ENCODE results near the gene VAMP8.
"Not testable (repeated sequence)": the region's sequence is repeated elsewhere in the genome, so short reads cannot be mapped to it uniquely, and the experiment has no call there.

Gene VAMP8

DNA sequence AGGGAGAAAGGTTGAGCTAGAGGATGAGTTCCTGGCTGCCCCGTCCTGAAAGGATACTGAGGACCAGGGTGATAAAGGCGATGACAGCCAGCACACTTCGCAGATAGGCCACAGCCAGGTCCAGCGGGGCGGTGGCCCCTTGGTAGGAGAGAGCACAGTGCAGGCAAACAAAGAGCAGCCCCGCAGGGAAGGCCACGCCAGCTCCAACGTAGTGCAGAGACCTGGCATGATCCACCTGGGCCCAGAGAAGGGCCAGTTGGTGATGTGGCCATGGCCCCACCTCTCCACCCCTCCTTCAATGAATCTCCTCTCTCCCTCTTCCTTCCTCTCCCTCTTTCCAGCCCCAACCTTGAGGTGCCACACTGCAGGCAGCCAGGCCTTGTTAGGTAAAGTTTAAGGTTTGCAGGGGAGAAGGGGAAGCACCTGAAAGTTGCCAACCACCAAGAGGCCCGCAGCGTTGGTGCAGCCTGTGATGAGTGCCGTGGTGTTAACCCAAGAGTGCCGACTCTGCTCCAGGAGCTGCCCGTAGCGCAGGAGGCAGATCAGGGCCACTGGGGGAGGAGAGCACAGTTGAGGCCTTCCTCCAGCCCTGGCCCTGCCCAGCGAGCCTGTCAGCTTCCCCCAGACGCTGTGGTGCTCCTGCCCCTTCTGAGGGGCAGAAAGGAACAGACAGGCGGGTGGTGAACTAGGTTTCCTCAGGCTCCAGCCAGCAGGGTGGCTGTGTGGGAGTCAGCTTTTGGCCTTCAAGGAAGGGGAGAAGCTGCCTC lies 22.3 kb downstream of the VAMP8 start:
- no peak for DNase-seq

DNA sequence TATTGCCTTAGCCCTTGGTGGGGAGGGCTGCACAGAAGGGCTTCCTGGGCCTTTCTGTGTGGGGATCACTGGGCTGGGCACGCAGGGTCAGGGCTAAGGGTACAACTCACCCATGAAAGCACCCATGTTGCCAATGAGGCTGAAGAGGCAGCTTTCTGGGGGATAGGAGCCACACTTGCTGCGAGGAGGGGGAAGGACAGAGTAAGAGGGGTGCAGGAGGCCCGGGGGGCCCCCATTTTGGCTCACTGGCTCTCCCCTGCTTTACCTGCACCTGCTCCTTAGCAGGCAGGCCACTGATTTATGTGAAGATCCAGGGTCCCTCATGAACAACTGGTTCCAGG lies 22.8 kb downstream of the VAMP8 start:
- DNase-seq, result no peak

DNA sequence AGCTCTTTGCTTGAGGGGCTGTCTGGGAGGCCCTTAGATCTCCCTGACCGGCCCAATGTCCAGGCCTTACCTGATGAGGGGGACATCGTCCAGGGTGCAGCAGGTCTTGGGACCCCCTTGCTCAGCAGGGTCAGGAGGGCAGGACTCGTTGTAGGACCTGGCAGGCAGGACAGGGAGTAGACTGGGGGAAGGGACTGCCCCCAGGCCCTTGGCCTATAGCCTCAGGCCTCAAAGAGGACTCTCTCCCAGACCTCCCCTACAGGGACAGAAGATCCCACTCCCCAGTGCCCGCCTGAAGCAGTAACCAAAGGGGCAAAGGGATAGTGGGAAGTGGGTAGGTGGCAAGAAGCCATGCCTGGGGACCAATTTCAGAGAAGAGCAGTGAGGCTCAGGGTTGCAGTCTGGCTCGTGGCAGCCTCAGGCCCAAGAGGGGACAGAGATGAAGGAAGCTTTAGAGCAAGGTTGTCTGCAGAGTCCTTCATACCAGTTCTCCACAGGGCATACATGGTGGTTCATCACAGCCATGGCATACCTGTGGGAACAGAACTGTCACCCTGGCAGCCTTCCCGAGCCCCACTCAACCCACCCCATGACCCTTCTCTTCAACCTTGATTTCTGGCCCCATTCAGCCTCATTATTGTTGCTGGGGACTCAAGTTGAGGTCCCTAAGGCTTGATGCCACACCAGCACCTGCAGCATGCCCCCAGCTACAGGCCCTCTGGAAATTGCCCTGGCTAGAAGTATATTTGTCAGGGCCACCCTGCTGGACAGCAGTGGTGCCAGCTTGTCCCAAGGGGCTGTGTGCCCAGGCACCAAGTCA lies 23.8 kb downstream of the VAMP8 start:
- no peak for DNase-seq

DNA sequence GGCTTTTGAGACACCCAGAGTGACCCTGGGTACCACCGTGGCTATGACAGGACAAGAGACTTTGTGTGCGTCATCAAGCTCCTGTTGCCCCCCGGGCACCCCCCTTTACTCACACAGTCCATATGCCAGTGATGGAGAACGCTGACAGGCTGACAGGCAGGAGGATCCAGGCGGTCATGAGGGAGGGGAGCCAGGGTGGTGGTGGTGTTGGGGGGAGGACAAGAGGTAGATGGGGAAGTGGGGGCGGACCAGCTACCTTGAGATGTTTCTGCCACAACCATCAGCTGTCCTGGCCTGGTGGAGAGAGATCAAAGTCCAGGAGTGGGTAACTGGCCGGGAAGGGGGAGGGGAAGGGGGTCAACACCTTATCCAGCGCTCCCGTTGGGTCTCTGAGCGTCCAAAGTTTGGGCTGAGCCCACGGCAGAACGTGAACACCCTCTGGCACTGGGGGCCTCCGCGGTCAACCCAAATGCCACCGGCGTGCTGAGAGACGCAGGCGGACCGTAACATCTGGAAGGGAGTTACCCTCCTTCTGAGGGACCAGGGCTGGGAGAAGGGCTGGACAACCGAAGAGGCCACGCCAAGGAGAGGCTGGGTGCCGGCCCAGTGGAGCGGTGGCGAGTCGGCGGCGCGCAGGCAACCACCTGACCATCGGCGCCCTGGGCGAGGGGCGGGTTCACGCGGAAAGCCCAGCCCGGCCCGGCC lies 24.5 kb downstream of the VAMP8 start:
- DNase-seq, result no peak

DNA sequence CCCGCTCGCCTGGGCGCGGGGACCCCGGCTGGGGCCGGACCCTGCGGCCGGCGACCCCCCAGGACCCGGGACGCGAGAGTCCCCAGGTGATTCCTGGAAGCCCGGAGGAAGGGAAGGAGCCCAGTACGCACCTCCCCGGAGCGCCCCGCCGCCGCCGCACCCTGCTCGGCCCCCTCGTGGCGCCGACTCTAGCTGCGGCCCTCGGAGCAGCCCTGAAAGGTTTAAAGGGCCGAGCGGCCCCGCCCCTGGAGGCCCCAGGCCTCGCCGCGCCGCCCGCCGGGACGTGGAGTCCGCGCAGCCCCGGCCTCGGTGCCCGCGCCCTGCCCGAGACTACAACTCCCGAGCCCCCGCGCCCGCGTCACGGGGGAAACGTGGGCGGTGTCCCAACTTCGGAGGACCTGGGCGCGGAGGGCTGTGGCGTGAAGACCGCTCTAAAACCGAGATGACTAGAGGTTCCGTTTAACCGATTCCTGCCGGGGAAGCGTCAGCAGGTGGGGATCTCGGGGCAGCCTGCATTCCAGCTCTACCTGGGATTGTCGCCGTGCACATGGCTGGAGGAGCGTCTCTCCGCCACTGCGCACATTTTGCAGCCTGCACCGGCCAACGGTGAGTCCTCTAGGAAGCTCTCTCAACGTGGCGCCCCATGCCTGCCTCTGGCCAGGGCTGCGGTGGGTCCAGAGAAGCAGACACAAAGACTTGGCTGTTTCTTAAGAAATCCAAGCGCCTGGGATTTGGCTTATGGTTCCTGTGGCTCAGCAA lies 25.3 kb downstream of the VAMP8 start, which contains the start of gene TMEM150A:
TMEM150A (minus strand) TSS at position 223 of the 759 bp plus-strand sequence. CDS start 750 bp downstream, outside the sequence.
- peak; percentile 66 to 80 (median 74) for DNase-seq

DNA sequence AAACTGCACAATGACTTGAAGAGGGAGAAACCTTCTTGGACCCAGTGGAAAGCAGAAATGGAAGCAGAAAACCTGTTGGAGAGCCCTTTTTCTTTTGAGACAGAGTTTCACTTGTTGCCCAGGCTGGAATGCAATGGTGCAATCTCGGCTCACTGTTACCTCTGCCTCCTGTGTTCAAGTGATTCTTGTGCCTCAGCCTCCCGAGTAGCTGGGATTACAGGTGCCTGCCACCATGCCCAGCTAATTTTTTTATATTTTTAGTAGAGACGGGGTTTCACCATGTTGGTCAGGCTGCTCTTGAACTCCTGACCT lies 26.7 kb downstream of the VAMP8 start:
- not testable (repeated sequence) for DNase-seq

DNA sequence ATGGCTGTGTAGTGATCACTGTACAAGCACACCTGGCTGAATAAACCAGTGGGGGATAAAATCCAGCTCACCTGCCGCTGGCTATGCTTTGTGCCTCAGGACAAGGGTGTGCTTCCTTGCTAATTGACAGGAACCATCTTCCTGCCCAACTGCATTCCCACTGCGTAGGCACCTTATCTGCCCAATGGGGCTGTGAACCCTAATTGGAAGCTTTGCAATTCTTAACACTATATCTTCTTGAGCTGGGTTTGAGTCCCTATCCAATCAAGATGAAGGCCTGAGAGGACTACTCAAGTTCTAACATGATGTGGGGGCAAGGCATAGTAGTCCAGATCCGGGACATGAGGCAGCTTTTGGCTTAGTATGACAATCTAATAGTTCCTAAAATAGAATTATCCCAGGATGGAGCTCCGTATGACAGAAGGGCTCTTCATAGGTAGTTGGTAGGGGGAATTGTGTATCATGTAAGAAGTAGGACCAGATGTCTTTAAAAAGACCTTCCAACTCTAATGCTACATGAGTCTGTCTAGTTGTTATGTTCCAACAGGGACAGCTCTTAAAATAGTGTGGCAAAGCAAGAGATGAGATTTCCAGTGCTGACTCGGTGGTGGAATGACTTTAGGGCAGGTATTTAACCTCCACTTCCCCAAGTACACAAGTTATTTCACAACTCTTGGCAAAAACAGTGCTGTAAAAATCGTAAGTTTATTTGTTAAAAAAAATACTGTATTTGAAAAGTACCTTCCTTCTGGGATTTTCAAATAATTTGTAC lies 27.4 kb downstream of the VAMP8 start:
- no peak for DNase-seq

DNA sequence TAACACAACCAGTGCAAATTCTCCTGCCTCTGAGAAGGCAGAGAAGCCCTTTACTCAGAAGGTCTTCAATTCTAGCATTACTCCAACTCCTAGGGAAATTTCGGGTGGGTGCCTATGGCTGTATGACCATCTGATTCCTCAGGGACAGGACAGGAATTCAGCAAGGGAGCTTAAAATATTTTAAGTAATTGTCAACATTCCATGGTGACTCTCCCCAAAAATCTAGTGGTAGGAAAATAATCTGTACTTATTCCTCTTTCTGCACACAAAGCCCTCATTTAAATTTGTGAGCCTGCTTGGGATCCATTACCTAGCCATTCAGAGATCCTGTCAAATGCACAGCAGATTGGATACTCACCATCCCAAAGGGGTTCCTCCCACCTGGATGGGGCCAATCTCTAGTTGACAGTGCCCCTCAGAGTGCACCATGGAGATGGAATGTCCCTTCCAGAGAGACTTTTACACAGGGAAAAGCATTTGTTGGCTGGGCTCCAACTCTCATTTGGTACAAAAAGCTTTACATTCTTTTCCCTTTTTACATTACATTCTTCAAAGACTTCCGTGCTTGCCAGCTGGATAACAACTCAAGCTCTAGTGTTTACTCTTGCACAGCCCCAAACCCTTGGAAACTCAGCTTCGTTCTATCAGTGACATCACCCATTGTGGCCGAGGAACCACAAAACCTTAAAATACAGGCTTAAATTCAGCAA lies 28.2 kb downstream of the VAMP8 start:
- DNase-seq, result no peak

DNA sequence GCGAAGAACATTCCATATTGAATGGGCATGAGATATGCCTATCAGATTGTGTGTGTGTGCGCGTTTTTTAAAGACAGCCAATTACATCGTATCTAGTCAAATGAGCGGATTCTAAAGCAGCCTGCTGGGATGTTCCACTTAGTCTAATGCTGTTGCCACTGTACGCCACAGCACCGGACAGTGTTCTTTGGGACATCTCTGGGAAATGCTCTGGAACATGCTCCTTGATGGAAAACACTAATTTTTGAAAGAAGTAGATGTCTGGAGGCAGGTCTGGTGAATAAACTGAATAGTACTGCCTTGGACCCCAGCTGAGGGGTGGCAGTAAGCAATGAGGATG lies 28.7 kb downstream of the VAMP8 start:
- no peak for DNase-seq

DNA sequence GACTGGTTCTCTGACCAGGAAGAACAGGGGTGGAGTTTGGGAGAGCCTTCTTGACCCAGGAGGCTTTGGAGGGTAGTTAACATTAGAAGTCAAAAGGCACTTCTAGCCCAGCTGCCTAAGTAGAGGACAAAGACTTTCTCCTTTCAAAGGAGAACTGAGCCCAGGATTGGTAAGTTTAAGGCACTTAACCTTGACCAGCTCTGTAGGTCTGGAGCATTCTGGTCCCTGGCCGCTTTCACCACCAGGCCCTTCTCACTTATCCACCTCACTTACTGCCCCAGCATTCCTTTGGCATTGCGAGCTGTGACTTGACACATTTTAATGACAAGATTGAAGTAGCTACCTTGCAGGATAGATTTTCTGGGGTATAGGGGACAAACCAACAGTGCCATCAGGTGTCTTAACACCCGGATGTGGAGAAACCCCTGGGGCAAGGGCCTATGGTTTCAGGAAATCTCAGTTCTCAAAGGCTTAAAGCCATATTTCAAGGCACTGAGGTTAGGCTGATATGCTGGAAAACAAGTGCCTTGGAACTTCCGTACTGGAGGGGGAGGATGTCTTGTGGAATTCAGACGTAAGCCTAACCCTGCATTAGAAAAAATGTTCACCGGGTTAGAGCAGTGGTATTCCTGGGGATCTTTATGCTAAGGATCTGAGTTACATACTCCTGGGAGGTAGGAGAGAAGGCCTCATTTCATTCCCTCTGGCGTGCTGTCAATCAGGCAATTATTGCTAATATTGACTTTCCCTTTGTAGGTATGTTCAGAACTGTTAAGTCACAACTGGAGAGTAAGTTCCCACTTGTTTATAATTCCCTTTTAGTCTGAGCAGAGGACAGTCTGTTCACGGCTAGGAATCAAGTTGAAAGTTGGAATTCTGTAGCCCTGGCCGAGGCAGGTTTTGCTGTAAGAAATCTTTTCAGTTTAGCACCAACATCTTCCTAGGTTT lies 30.2 kb downstream of the VAMP8 start:
- DNase-seq, result no peak

DNA sequence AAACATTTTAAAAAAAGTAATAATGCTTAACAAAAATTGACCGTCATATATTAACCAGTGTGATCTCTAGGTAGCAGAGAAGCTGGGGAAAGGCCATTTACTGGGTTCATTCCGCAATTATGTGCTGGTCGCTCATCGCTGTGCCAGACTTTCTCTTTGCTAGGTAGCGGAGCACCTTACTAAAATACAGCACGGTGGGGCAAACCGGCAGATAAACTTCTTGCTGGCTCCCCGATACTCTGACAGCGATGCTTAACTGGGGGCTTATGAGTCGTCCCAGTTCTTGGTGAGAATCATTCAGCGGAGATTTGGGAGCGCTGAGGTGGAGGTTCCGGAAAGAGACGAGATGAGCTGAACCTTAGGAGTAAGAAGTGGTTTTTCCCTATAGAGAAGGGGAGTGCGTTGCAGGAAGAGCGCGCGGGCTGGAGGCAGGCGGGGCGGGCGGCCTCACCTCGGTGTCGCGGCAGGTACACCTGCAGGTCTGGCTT lies 33.9 kb downstream of the VAMP8 start:
- DNase-seq, result no peak

DNA sequence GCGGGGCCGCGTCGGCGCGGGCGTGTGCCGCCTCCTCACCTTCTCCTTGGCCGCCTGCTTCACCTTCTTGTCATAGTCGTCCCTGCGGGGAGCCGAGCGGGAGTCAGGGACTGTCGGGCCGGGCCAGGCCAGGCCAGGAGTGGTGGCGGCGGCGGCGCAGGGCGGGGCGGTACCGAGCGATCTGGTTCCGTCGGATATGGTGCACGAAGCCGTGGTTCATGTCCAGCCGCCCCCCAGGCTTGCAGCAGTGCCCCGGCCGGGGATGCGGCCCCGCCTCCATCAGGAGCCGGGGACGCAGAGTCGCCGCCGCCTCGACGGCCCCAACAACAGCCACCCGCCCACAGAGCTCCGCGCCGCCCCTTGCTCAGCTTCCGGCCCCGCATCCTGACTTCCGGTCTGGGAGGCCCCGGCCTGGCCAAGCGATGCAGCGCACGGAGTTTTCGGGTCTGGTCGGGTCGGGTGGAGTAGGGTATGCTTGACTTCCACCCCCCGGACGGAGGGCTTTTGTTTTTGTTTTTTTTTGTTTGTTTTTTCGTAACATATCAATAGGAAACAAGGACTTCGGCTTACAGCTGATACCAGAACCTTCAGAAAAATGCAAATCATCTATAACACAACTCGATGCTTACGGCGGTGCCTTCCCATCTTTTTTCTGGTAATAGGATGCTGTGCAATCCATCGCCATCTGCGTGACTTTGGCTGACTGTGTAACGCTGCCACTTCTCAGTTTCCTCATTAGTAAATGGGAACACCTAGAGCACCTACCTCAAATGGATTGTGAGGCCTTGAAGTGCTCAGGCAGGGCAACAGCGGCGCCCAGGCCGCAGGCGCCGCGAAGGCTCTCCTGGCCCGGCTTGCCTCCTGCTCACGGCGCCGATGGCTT lies 34.6 kb downstream of the VAMP8 start, which contains the start of gene C2orf68:
C2orf68 (minus strand) TSS at position 362 of the 883 bp plus-strand sequence; CDS start at position 280, 82 bp downstream.
- DNase-seq, result peak; percentile 66 to 88 (median 72)

DNA sequence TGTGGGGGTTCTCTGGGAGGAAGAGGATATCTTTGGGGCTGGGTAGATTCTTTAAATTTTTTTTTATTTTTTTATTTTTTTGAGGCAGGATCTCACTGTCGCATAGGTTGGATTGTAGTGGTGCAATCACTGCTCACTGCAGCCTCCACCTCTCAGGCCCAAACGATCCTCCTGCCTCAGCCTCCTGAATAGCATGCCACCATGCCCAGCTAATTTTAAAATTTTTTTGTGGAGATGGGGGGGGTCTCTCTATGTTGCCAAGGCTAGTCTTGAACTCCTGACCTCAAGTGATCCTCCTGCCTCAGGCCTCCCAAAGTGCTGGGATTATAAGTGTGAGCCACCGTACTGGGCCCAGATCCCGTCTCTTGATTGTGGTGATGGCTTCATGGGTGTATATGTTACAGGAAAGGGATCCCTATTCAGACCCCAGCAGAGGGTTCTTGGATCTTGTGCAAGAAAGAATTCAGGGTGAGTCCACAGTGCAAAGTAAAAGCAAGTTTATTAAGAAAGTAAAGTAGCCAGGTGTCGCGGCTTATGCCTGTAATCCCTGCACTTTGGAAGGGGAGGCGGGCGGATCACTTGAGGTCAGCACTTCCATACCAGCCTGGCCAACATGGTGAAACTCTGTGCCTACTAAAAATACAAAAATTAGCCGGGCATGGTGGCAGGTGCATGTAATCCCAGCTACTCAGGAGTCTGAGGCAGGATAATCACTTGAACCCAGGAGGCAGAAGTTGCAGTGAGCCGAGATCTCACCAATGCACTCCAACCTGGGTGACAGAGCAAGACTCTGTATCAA lies 36.5 kb downstream of the VAMP8 start:
- no peak for DNase-seq

DNA sequence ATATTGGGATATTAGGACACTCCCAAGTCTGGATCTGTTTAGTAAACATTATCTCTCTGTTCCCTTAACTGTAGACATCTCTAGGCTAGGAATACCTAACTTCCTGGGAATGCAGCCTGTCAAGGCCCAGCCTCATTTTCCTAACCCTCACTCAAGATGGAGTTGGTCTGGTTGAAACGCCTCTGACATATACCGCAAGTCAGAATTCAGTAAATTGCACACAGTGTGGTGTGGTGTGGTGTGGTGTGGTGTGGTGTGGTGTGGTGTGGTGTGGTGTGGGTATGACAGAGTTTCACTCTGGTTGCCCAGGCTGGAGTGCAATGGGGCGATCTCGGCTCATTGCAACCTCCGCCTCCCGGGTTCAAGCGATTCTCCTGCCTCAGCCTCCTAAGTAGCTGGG lies 37.4 kb downstream of the VAMP8 start:
- DNase-seq, result not testable (repeated sequence)

DNA sequence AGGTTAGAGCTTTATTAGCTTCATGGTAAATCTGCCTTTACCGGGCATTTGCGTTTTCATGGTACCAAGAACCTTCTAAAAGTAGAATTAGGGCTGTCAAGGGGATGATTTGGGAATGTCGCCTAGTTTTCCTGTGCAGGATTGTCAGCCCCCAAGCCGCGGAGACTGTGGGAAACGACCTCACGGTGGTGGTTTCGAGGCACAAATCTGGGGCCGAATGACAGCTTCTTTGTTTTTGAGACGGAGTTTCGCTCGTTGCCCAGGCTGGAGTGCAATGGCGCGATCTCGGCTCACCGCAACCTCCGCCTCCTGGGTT lies 38.0 kb downstream of the VAMP8 start:
- DNase-seq, result no peak

DNA sequence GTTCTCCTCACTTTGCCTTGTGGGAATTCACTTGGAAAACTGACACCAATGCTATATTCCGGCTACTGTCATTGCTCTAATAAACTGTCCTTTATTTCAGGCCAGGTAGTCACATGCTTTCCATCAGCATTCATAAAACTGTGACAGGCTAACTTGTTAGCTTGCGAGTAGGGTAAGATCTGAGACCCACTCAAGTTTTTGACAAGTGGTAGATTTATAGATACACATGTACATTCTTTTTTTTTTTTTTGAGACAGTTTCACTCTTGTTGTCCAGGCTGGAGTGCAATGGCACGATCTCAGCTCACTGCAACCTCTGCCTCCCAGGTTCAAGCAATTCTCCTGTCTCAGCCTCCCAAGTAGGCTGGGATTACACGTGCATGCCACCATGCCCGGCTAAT lies 40.3 kb downstream of the VAMP8 start:
- DNase-seq, result not testable (repeated sequence)

DNA sequence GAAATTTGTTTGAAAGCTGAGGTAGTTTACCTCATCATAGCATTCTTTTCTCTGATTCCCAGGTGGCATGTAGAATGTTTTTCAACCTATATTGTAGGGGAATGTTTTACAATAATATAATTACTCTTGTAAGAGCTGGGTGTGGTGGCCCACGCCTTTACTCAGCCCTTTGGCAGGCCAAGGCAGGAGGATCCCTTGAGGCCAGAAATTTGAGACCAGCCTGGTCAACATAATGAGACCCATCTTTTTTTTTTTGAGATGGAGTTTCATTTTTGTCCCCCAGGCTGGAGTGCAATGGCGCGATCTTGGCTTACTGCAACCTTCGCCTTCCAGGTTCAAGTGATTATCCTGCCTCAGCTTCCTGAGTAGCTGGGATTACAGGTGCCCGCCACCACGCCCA lies 42.2 kb downstream of the VAMP8 start:
- no peak for DNase-seq

DNA sequence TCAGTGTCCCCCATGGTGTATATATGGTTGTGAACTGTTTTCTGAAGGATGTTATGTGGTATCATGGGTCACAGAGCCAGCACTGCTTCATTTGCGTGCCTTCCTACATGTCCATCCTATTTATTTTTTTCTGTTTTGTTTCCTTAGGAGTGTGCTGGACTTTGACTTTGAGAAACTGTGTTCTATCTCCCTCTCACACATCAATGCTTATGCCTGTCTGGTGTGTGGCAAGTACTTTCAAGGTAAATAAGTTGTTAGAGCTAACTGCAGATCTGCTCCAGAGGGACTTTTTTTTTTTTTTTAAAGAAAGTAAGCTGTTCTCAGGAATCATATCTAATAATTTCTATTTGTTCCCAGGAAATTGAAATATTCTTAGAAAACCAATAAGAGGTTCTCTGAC lies 44.0 kb downstream of the VAMP8 start:
- no peak for DNase-seq
